Measurements from ENCODE around the gene CHST1. TPM values are rescaled to one million over a fixed set of nuclear protein-coding genes. Genes with fewer than 3 reads are reported as not detected.

CHST1 gene
- total and polyA plus RNA-seq, 12 donors: 1.1 to 13.5 (median 4.4) TPM

DNA sequence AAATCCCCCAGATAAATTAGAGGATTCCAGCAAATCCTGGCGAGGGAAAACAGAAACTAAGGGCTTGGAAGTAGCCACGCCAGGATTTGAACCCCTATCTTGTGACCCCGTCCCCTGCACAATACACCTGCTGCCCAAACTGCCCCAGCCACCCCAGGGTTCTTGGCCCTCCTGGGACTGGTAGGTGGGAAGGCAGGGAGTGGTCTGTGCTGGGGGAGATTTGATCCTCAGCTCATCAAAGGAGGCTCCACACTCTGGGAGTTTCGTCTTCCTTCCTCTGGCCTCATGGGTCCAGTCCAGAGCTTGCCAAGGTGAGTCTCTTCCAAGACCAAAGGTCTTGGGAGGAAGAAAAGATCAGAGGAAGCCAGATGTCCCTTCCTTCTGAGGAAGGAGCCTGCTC lies 4.5 kb upstream of the CHST1 start:
- DNase-seq: no peak
- intact Hi-C loops (cut with DNase I): loop anchor here in 1 of 2 donors (5.0 kb wide), 1 partner anchor 258 kb away; no protein-coding TSS in a partner anchor
- peaks cover 4 to 8% of the 10 kb centered on the region in 2 donors for H3K4me1 ChIP-seq (replicated peaks in 1 of 2)
- H3K9me3 ChIP-seq (replicated peaks in 1 of 3): no peaks in the 10 kb centered on the region
- H3K27me3 ChIP-seq: no peaks in the 10 kb centered on the region
- H3K4me3 ChIP-seq: no peak overlapping the region
- no peak for TF ChIP-seq POLR2A (IDR thresholded peaks at IDR 0.05)
- TF ChIP-seq, protein P1, sequence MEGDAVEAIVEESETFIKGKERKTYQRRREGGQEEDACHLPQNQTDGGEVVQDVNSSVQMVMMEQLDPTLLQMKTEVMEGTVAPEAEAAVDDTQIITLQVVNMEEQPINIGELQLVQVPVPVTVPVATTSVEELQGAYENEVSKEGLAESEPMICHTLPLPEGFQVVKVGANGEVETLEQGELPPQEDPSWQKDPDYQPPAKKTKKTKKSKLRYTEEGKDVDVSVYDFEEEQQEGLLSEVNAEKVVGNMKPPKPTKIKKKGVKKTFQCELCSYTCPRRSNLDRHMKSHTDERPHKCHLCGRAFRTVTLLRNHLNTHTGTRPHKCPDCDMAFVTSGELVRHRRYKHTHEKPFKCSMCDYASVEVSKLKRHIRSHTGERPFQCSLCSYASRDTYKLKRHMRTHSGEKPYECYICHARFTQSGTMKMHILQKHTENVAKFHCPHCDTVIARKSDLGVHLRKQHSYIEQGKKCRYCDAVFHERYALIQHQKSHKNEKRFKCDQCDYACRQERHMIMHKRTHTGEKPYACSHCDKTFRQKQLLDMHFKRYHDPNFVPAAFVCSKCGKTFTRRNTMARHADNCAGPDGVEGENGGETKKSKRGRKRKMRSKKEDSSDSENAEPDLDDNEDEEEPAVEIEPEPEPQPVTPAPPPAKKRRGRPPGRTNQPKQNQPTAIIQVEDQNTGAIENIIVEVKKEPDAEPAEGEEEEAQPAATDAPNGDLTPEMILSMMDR (IDR thresholded peaks at IDR 0.05): no peak
- H3K27ac ChIP-seq: no peak overlapping the region
- WGBS, 4 donors: 65 to 89% (median 82%) methylated on average over 4 of the region's 4 CpGs
- H3K36me3 ChIP-seq (replicated peaks in 1 of 2): no peaks in the 10 kb centered on the region

DNA sequence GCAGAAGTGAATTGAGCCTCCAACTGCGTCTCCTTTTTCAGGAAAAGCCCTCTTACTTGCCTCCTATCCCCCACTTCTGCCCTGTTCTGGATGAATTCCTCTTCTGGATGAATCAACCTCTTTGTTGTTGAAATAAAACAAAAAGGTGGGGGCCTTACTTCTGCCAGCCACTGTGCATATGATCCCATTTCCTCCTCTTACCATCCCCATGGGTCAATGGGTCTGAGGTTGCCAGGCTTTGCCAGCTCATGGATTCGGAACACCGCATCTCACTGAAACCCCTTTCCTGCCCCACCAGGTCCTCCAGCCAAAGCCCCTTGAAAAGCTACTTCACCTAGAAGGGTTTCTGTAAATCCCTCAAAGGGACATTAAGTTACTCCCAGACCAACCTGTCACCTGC lies 3.7 kb upstream of the CHST1 start:
- no peaks in the 10 kb centered on the region for H3K36me3 ChIP-seq (replicated peaks in 1 of 2)
- TF ChIP-seq, protein P1 (IDR thresholded peaks at IDR 0.05): no peak
- no peak for TF ChIP-seq POLR2A (IDR thresholded peaks at IDR 0.05)
- DNase-seq: no peak
- intact Hi-C loops (cut with DNase I): loop anchor here in 1 of 2 donors (5.0 kb wide), 1 partner anchor 257 kb away; no protein-coding TSS in a partner anchor
- H3K4me3 ChIP-seq: no peak overlapping the region
- H3K27ac ChIP-seq: no peak overlapping the region
- peaks cover 10 to 11% of the 10 kb centered on the region in 2 donors for H3K4me1 ChIP-seq (replicated peaks in 1 of 2)
- H3K27me3 ChIP-seq: peaks cover 5% of the 10 kb centered on the region
- no peaks in the 10 kb centered on the region for H3K9me3 ChIP-seq (replicated peaks in 1 of 3)
- WGBS, 4 donors: 88 to 97% (median 93%) methylated on average over 3 of the region's 3 CpGs

DNA sequence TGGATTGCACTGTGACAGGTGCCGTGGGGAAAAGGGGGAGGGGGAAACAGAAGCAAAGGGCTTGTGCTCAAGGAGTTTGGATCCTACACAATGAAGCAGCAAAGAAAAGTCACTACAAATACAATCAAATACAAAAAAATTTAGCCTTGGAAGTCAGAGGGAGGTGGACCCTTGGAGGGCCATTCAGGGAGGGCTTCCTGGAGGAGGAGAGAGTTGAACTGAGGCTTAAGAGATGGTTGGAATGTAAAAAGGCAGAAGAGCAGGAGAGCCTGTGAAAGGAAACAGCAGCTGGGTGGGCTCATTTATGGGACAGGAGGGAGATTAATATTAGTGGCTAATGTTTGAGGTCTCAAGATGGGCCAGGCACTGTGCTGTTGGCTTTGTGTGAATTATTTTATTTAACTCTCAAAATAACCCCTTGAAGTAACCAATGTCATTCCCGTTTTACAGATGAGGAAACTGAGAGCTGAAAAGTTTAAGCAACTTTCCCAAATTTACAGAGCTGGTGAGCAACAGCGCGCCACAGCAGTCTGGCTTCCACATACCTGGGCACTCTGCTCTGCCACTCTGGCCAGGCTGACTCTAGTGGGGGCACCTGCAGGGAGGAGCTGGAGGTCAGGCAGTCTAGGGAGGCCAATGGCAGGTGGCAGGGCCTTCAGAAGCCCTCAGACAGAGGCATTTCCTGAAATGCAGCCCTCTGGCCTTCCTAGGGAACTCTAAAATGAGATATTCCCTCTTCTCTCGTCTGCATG lies 2.7 kb upstream of the CHST1 start:
- intact Hi-C loops (cut with DNase I): loop anchor here in 1 of 2 donors (5.0 kb wide), 1 partner anchor 256 kb away; no protein-coding TSS in a partner anchor
- no peak for TF ChIP-seq POLR2A (IDR thresholded peaks at IDR 0.05)
- TF ChIP-seq, protein P1 (IDR thresholded peaks at IDR 0.05): no peak
- Histone ChIP-seq H3K27ac (no peak overlapping the region), H3K9me3 (replicated peaks in 1 of 3) (no peaks in the 10 kb centered on the region), H3K4me3 (no peak overlapping the region), H3K36me3 (replicated peaks in 1 of 2) (no peaks in the 10 kb centered on the region), H3K4me1 (replicated peaks in 1 of 2) (peaks cover 10 to 11% of the 10 kb centered on the region in 2 donors), H3K27me3 (peaks cover 5% of the 10 kb centered on the region)
- DNase-seq: no peak
- WGBS, 4 donors: 90 to 93% (median 92%) methylated on average over 5 of the region's 5 CpGs

DNA sequence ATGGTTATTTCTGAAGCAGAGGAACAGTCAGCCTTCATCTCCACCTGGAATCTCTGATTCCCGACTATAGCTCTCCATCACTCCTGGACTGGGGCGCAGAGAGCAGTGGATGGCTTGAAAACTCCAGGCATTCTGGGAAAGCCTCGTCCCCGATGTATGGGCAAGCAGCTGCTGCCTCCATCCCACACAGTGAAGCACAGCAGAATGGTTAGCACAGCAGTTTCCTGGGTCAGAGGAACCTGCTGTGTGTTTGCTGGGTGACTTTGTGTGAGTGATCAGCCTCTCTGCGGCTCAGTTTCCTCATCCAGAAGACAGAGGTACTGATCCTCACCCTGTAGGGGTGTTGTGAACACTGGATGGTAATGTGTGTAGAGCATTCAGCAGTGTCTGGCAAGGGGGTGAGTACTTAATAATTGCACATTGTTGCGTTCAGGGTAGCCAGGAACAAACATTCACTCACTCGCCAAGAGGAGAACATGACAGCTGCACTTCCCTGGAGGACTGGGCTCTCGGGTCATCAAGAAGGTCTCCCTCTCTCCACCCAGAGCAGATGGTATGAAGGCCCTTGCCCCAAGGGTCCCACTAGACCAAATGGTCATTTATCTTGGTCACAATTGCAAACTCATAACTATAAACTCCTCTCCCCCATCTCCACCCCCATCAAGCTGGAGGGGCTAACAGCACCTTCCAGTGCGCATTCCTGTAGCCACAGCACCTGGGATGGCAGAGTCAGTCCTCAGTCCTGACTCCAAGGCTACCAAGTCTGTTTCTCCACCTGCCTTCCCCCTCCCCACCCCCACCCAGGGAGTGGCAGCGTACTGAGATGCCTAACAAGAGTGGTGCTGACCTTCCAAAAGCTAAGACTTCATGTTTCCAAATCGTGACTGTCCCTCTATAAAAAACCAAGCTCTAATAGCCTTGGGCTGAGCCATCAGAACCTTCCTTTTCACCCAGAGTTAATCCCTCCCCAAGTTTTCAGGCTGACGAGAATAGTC lies 1.5 kb upstream of the CHST1 start:
- Histone ChIP-seq H3K4me1 (replicated peaks in 1 of 2) (peaks cover 10 to 11% of the 10 kb centered on the region in 2 donors), H3K27me3 (peaks cover 15% of the 10 kb centered on the region), H3K36me3 (replicated peaks in 1 of 2) (no peaks in the 10 kb centered on the region), H3K4me3 (no peak overlapping the region), H3K9me3 (replicated peaks in 1 of 3) (no peaks in the 10 kb centered on the region), H3K27ac (no peak overlapping the region)
- no peak for DNase-seq
- intact Hi-C loops (cut with DNase I): loop anchor here in 1 of 2 donors (5.0 kb wide), 1 partner anchor 255 kb away; no protein-coding TSS in a partner anchor
- TF ChIP-seq POLR2A (IDR thresholded peaks at IDR 0.05): no peak
- TF ChIP-seq, protein P1 (IDR thresholded peaks at IDR 0.05): no peak
- 81 to 87% (median 82%) methylated on average over 11 to 12 of the region's 12 CpGs for WGBS, 4 donors
